ENCODE results near the gene PRKCB.

- TF ChIP-seq EZH2 (IDR thresholded peaks at IDR 0.05; ENCODE audit: low read length): no peak
- no peak for TF ChIP-seq CTCF (optimal IDR thresholded peaks at IDR 0.05 in 1 of 3, IDR thresholded peaks at IDR 0.05 in 1 of 3, conservative IDR thresholded peaks at IDR 0.05 in 1 of 3; ENCODE audit: extremely low read depth in 1 of 3, insufficient read depth in 2 of 3, low read length in 3 of 3)
These were observed at the start of gene PRKCB for GRCh38 chr16:23835390-23836077.

All from keratinocyte (primary cell).